Mesendoderm (in vitro differentiated cells): ENCODE results near the gene SESN1.
"Not testable (repeated sequence)": the region's sequence is repeated elsewhere in the genome, so short reads cannot be mapped to it uniquely, and the experiment has no call there.

Experiments used
- DNase-seq: peaks from one replicate; pipeline ENCODE4 v3.0.0; 2013
- H2AK5ac ChIP-seq: 2 replicates; pipeline ENCODE4 v1.6.1; 2013; ENCODE audit warnings: low read length, inconsistent platforms
- H2BK120ac ChIP-seq: 2 replicates; pipeline ENCODE4 v1.6.1; 2013; ENCODE audit warnings: low read depth, mild to moderate bottlenecking, low read length, moderate library complexity, mixed read lengths
- H2BK15ac ChIP-seq: replicated peaks from 2 replicates; pipeline ENCODE4 v1.6.1; 2013; ENCODE audit warnings: low read depth, mild to moderate bottlenecking, moderate library complexity
- H2BK5ac ChIP-seq: 2 replicates; pipeline ENCODE4 v1.6.1; 2013; ENCODE audit warnings: low read length, inconsistent platforms
- H3K18ac ChIP-seq: 2 replicates; pipeline ENCODE4 v1.6.1; 2013; ENCODE audit warnings: mild to moderate bottlenecking, low read length, mixed read lengths
- H3K23ac ChIP-seq: one replicate; pipeline ENCODE4 v1.6.1; 2013; ENCODE audit warnings: low read length
- H3K27ac ChIP-seq: 2 replicates; pipeline ENCODE4 v1.5.1; 2013; ENCODE audit warnings: low read depth, mild to moderate bottlenecking, inconsistent platforms, low read length, moderate library complexity
- H3K27me3 ChIP-seq: 2 replicates; pipeline ENCODE4 v1.6.1; 2013; ENCODE audit warnings: low read length, control low read depth, mild to moderate bottlenecking, inconsistent platforms; ENCODE audit not compliant: insufficient read depth, poor library complexity
- H3K36me3 ChIP-seq: 2 replicates; pipeline ENCODE4 v1.6.1; 2013; ENCODE audit warnings: low read length, inconsistent platforms; ENCODE audit not compliant: control insufficient read depth, insufficient read depth
- H3K4ac ChIP-seq: one replicate; pipeline ENCODE4 v1.6.1; 2013; ENCODE audit warnings: low read depth, mild to moderate bottlenecking, low read length, moderate library complexity
- H3K4me1 ChIP-seq: 2 replicates; pipeline ENCODE4 v1.6.1; 2013; ENCODE audit warnings: low read depth, low read length, inconsistent platforms; ENCODE audit not compliant: control insufficient read depth
- H3K4me2 ChIP-seq: 2 replicates; pipeline ENCODE4 v1.6.1; 2013; ENCODE audit warnings: low read length
- H3K4me3 ChIP-seq: 2 replicates; pipeline ENCODE4 v1.5.1; 2013; ENCODE audit warnings: mild to moderate bottlenecking, low read length
- H3K56ac ChIP-seq: one replicate; pipeline ENCODE4 v1.6.1; 2013; ENCODE audit warnings: low read length
- H3K79me1 ChIP-seq: 2 replicates; pipeline ENCODE4 v1.6.1; 2013; ENCODE audit warnings: low read length, inconsistent platforms
- H3K79me2 ChIP-seq: 2 replicates; pipeline ENCODE4 v1.6.1; 2013; ENCODE audit warnings: mild to moderate bottlenecking, low read length; ENCODE audit not compliant: control insufficient read depth, insufficient read depth
- H3K9ac ChIP-seq: 2 replicates; pipeline ENCODE4 v1.6.1; 2013; ENCODE audit warnings: low read length, inconsistent platforms
- H4K5ac ChIP-seq: one replicate; pipeline ENCODE4 v1.6.1; 2013; ENCODE audit warnings: low read length
- H4K8ac ChIP-seq: one replicate; pipeline ENCODE4 v1.6.1; 2013; ENCODE audit warnings: low read depth, mild to moderate bottlenecking, control low read depth, low read length, moderate library complexity
- WGBS: extraction: QIAGEN DNeasy Blood & Tissue Kit; methylation state at CpG from one replicate; pipeline ENCODE4 v1.1.7; 2013; ENCODE audit warnings: low lambda C conversion rate, missing lambda C conversion rate; ENCODE audit not compliant: insufficient coverage; ENCODE audit errors: extremely low coverage; 5-methylcytosine and 5-hydroxymethylcytosine counted together

The SESN1 gene

DNA sequence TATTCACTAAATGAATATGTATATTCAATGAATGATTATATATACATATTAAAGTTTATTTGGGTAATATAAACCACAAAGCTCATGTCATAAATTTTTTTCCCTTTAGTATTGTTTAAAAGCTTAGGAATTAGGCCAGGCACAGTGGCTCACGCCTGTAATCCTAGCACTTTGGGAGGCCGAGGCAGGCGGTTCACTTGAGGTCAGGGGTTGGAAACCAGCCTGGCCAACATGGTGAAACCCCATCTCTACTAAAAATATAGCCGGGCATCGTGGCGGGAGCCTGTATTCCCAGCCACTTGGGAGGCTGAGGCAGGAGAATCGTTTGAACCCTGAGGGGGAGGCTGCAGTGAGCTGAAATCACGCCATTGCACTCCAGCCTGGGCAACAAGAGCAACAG lies 10.5 kb downstream of the SESN1 start:
- not testable (repeated sequence) for H3K79me1 ChIP-seq, H2BK120ac ChIP-seq, H3K18ac ChIP-seq, H3K4me2 ChIP-seq, H2BK5ac ChIP-seq, H3K56ac ChIP-seq, H3K27ac ChIP-seq, H3K4me1 ChIP-seq, H3K79me2 ChIP-seq, H4K5ac ChIP-seq, H3K9ac ChIP-seq, H2AK5ac ChIP-seq, H3K23ac ChIP-seq, H3K4me3 ChIP-seq, H3K4ac ChIP-seq, H2BK15ac ChIP-seq, DNase-seq, H3K36me3 ChIP-seq, H3K27me3 ChIP-seq, H4K8ac ChIP-seq
- WGBS = no CpG with 5 or more reads among the region's 8 CpGs

- H2BK120ac ChIP-seq = no peak overlapping the region
- H4K8ac ChIP-seq = no peak overlapping the region
- no peak overlapping the region for H3K4ac ChIP-seq
- no peaks in the 10 kb centered on the region for H3K79me1 ChIP-seq
- H3K23ac ChIP-seq = no peak overlapping the region
- no CpG with 5 or more reads among the region's 1 CpG for WGBS
- H3K36me3 ChIP-seq = no peaks in the 10 kb centered on the region
- no peak overlapping the region for H3K4me3 ChIP-seq
- H3K79me2 ChIP-seq = no peaks in the 10 kb centered on the region
- no peaks in the 10 kb centered on the region for H3K4me1 ChIP-seq
- H3K56ac ChIP-seq = no peak overlapping the region
- H3K4me2 ChIP-seq = no peak overlapping the region
- no peak overlapping the region for H2BK5ac ChIP-seq
- H2BK15ac ChIP-seq = no peak overlapping the region
- no peak for DNase-seq
- H2AK5ac ChIP-seq = no peak overlapping the region
- no peak overlapping the region for H3K18ac ChIP-seq
- no peak overlapping the region for H3K9ac ChIP-seq
- H3K27me3 ChIP-seq = no peaks in the 10 kb centered on the region
- no peak overlapping the region for H3K27ac ChIP-seq
- H4K5ac ChIP-seq = no peak overlapping the region
Observed at GRCh38 chr6:109083657-109084056, 11.0 kb downstream of the SESN1 start.

DNA sequence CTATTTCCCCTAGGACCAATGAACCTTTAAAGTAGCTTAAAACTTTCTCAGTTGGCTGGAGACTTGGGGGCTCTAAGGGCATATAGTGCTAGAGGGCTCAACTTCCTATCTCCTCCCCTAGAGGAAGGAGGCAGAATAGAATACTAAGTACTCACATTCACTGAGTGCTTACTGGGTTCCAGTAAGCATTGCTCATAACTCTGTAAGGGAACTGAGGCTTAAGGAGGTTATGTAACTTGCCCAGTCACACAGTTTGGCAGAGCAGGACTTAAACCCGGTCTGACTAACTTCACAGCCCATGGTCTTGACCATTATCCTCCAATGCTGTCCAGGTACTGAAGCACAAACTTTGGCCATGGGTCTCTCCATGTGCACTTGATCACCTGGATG lies 12.5 kb downstream of the SESN1 start:
- no peak overlapping the region for H3K4ac ChIP-seq
- H2BK15ac ChIP-seq = no peak overlapping the region
- peak; percentile 30 for DNase-seq
- H3K27me3 ChIP-seq = no peaks in the 10 kb centered on the region
- no peak overlapping the region for H3K56ac ChIP-seq
- no peak overlapping the region for H3K4me3 ChIP-seq
- H3K36me3 ChIP-seq = no peaks in the 10 kb centered on the region
- WGBS = no CpG with 5 or more reads among the region's 1 CpG
- no peak overlapping the region for H2BK5ac ChIP-seq
- no peak overlapping the region for H4K8ac ChIP-seq
- no peaks in the 10 kb centered on the region for H3K79me2 ChIP-seq
- H3K4me2 ChIP-seq = no peak overlapping the region
- no peak overlapping the region for H3K27ac ChIP-seq
- H3K79me1 ChIP-seq = no peaks in the 10 kb centered on the region
- H2BK120ac ChIP-seq = no peak overlapping the region
- no peak overlapping the region for H3K9ac ChIP-seq
- H3K23ac ChIP-seq = no peak overlapping the region
- H3K18ac ChIP-seq = no peak overlapping the region
- no peaks in the 10 kb centered on the region for H3K4me1 ChIP-seq
- no peak overlapping the region for H2AK5ac ChIP-seq
- H4K5ac ChIP-seq = no peak overlapping the region

DNA sequence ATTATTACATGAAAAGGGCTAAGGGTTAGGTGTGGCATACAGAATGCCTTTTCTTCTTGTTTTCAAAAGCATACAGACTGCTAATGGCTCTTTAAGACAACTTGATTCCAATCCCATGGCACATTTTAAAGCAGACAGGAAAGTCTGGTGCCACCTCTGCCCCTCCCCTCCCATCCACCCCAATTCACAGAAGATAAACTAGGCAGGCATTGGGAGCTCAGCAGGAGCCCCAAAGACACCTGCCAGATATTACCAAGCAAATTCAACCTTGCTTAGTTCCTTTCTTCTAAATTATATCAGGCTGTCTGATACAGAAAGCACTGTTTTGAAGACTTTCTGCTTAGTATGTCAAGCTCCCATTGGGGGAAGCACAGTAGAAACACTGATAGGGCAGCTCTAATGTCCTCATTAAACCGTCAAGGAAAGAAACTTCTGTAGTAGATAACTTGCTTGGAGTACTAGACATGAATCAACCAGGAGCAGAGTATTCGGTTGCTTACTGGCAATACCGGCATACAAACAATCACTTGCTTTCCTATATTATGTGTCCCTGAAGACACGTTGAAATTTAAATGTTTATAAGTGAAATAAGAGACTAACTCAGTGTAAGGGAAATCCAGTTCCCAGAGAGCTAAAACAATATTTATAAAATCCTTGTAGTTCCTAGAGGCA lies 13.0 kb downstream of the SESN1 start:
- H4K8ac ChIP-seq = no peak overlapping the region
- no peak overlapping the region for H3K4me2 ChIP-seq
- no peak overlapping the region for H4K5ac ChIP-seq
- no peak overlapping the region for H3K18ac ChIP-seq
- H3K27ac ChIP-seq = no peak overlapping the region
- H2BK120ac ChIP-seq = no peak overlapping the region
- no peaks in the 10 kb centered on the region for H3K79me1 ChIP-seq
- WGBS = no CpG with 5 or more reads among the region's 4 CpGs
- H2BK5ac ChIP-seq = no peak overlapping the region
- no peak overlapping the region for H3K23ac ChIP-seq
- H3K36me3 ChIP-seq = no peaks in the 10 kb centered on the region
- H3K9ac ChIP-seq = no peak overlapping the region
- no peaks in the 10 kb centered on the region for H3K79me2 ChIP-seq
- no peak for DNase-seq
- no peaks in the 10 kb centered on the region for H3K4me1 ChIP-seq
- no peak overlapping the region for H3K4ac ChIP-seq
- no peak overlapping the region for H3K4me3 ChIP-seq
- H3K56ac ChIP-seq = no peak overlapping the region
- H2BK15ac ChIP-seq = no peak overlapping the region
- no peaks in the 10 kb centered on the region for H3K27me3 ChIP-seq
- no peak overlapping the region for H2AK5ac ChIP-seq

- WGBS = no CpG with 5 or more reads among the region's 1 CpG
Observed at GRCh38 chr6:109081026-109081425, 13.6 kb downstream of the SESN1 start.

GRCh38 chr6:109079981-109080380 lies 14.7 kb downstream of the SESN1 start:
- H3K4ac ChIP-seq = no peak overlapping the region
- no peak overlapping the region for H4K8ac ChIP-seq

More at GRCh38 chr6:109081026-109081425, 13.6 kb downstream of the SESN1 start:
- H3K23ac ChIP-seq = no peak overlapping the region
- no peak overlapping the region for H3K9ac ChIP-seq
- H3K18ac ChIP-seq = no peak overlapping the region
- H2BK15ac ChIP-seq = no peak overlapping the region
- H3K27ac ChIP-seq = no peak overlapping the region
- no peak overlapping the region for H2BK5ac ChIP-seq
- H3K4me2 ChIP-seq = no peak overlapping the region
- H3K4me3 ChIP-seq = no peak overlapping the region
- no peaks in the 10 kb centered on the region for H3K79me1 ChIP-seq
- H2AK5ac ChIP-seq = no peak overlapping the region
- no peaks in the 10 kb centered on the region for H3K4me1 ChIP-seq
- H2BK120ac ChIP-seq = no peak overlapping the region
- H4K8ac ChIP-seq = no peak overlapping the region
- H4K5ac ChIP-seq = no peak overlapping the region
- no peaks in the 10 kb centered on the region for H3K79me2 ChIP-seq
- DNase-seq = no peak
- H3K36me3 ChIP-seq = no peaks in the 10 kb centered on the region
- H3K56ac ChIP-seq = no peak overlapping the region
- no peaks in the 10 kb centered on the region for H3K27me3 ChIP-seq
- no peak overlapping the region for H3K4ac ChIP-seq

More at GRCh38 chr6:109079981-109080380, 14.7 kb downstream of the SESN1 start:
- H2BK5ac ChIP-seq = no peak overlapping the region
- H3K56ac ChIP-seq = no peak overlapping the region
- H4K5ac ChIP-seq = no peak overlapping the region
- no peak overlapping the region for H3K23ac ChIP-seq
- no peaks in the 10 kb centered on the region for H3K36me3 ChIP-seq
- H3K27me3 ChIP-seq = no peaks in the 10 kb centered on the region
- H2BK15ac ChIP-seq = no peak overlapping the region
- H3K79me2 ChIP-seq = no peaks in the 10 kb centered on the region
- H2BK120ac ChIP-seq = no peak overlapping the region
- no peaks in the 10 kb centered on the region for H3K79me1 ChIP-seq
- WGBS = no CpG with 5 or more reads among the region's 4 CpGs
- H3K4me1 ChIP-seq = no peaks in the 10 kb centered on the region
- H3K18ac ChIP-seq = no peak overlapping the region
- H3K4me3 ChIP-seq = no peak overlapping the region
- H3K27ac ChIP-seq = no peak overlapping the region
- H2AK5ac ChIP-seq = no peak overlapping the region
- H3K4me2 ChIP-seq = no peak overlapping the region
- DNase-seq = no peak
- H3K9ac ChIP-seq = no peak overlapping the region
